Nephron progenitor cell (in vitro differentiated cells): ENCODE data around the gene DNAI7.

Source experiments
- DNase-seq: peaks from one replicate; pipeline ENCODE4 v3.0.0; 2021
- H3K27ac Mint-ChIP-seq: 2 replicates; pipeline ENCODE4 v1.8.0; 2021; ENCODE audit warnings: mild to moderate bottlenecking, moderate library complexity, mixed read lengths
- H3K27me3 Mint-ChIP-seq: 2 replicates; pipeline ENCODE4 v1.8.0; 2021; ENCODE audit warnings: mild to moderate bottlenecking, low read depth, mixed read lengths; ENCODE audit not compliant: poor library complexity
- H3K36me3 Mint-ChIP-seq: 2 replicates; pipeline ENCODE4 v1.8.0; 2021; ENCODE audit warnings: low read depth, mixed read lengths
- H3K4me1 Mint-ChIP-seq: 2 replicates; pipeline ENCODE4 v1.8.0; 2021; ENCODE audit warnings: mixed read lengths
- H3K4me3 Mint-ChIP-seq: 2 replicates; pipeline ENCODE4 v1.8.0; 2021; ENCODE audit warnings: mild to moderate bottlenecking, moderate library complexity, mixed read lengths
- H3K9me3 Mint-ChIP-seq: 2 replicates; pipeline ENCODE4 v1.8.0; 2021; ENCODE audit warnings: mild to moderate bottlenecking, moderate library complexity, mixed read lengths
- TF ChIP-seq, protein P1 (sequence below): fragments of 200-600 bp; sonication (generic); IDR thresholded peaks from 2 replicates; pipeline ENCODE4 v1.5.0; 2021; ENCODE audit warnings: antibody characterized with exemption

Gene DNAI7

DNA sequence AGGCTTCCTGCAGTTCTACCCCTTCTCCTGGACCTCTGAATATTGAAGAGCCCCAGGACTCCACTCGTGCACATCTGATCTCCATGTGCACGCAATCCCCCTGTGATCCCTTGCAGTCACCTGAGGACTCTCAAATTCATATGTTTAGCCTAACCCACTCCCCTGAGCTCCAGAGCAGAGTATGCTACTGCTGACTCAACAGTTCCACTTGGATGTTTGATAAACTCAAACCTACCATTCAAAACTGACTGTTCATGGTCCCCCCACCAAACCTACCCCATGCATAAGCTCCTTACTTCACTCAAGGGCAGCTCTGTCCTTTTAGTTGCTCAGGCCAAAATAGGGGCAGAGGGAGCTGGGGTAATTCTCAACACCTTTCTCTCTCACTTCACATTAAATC, 96.0 kb downstream of the DNAI7 start:
- Mint-ChIP-seq H3K9me3 (peaks cover 12% of the 10 kb centered on the region), H3K4me3 (no peak overlapping the region), H3K27ac (no peak overlapping the region), H3K36me3 (no peaks in the 10 kb centered on the region), H3K27me3 (peaks cover 2% of the 10 kb centered on the region), H3K4me1 (no peaks in the 10 kb centered on the region)
- TF ChIP-seq, protein P1, sequence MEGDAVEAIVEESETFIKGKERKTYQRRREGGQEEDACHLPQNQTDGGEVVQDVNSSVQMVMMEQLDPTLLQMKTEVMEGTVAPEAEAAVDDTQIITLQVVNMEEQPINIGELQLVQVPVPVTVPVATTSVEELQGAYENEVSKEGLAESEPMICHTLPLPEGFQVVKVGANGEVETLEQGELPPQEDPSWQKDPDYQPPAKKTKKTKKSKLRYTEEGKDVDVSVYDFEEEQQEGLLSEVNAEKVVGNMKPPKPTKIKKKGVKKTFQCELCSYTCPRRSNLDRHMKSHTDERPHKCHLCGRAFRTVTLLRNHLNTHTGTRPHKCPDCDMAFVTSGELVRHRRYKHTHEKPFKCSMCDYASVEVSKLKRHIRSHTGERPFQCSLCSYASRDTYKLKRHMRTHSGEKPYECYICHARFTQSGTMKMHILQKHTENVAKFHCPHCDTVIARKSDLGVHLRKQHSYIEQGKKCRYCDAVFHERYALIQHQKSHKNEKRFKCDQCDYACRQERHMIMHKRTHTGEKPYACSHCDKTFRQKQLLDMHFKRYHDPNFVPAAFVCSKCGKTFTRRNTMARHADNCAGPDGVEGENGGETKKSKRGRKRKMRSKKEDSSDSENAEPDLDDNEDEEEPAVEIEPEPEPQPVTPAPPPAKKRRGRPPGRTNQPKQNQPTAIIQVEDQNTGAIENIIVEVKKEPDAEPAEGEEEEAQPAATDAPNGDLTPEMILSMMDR: no peak
- no peak for DNase-seq

DNA sequence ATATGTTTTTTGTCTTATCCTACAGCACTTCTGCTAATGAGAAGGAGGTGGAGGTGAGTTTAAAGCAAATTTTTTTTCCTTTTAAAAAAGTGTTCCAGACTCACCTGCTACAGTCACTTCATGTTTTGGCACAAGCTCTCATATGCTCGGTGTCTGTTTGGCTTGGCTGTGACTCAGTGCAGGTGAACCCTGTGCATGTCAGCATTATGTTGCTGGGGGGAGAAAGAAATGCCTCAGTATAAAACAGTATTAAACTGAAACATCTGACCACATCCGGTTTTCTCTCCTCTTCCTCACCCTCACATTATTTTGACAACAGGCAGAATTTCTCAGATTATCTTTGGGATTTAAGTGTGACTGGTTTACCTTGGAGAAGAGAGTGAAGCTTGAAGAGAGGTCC, 105.2 kb downstream of the DNAI7 start:
- no peak for DNase-seq
- Mint-ChIP-seq H3K27ac (no peak overlapping the region), H3K4me3 (no peak overlapping the region), H3K27me3 (peaks cover 3% of the 10 kb centered on the region), H3K9me3 (peaks cover 19% of the 10 kb centered on the region), H3K36me3 (no peaks in the 10 kb centered on the region), H3K4me1 (no peaks in the 10 kb centered on the region)
- TF ChIP-seq, protein P1: no peak

DNA sequence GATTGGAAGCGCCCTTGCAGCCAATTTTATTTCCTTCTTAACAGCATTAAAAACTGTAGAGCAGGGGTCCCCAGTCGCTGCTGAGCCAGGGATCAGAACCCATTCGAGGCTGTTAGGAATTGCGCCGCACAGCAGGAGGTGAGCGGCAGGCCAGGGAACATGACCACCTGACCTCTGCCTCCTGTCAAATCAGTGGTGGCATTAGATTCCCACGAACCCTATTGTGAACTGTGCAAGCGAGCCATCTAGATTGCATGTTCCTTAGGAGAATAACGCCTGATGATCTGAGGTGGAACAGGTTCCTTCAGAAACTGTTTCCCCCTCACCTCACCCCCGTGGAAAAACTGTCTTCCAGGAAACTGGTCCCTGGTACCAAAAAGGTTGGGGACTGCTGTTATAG, 107.4 kb downstream of the DNAI7 start:
- DNase-seq: no peak
- H3K4me3 Mint-ChIP-seq: no peak overlapping the region
- no peaks in the 10 kb centered on the region for H3K27me3 Mint-ChIP-seq
- H3K9me3 Mint-ChIP-seq: no peaks in the 10 kb centered on the region
- no peaks in the 10 kb centered on the region for H3K36me3 Mint-ChIP-seq
- H3K4me1 Mint-ChIP-seq: no peaks in the 10 kb centered on the region
- TF ChIP-seq, protein P1: no peak
- H3K27ac Mint-ChIP-seq: no peak overlapping the region

DNA sequence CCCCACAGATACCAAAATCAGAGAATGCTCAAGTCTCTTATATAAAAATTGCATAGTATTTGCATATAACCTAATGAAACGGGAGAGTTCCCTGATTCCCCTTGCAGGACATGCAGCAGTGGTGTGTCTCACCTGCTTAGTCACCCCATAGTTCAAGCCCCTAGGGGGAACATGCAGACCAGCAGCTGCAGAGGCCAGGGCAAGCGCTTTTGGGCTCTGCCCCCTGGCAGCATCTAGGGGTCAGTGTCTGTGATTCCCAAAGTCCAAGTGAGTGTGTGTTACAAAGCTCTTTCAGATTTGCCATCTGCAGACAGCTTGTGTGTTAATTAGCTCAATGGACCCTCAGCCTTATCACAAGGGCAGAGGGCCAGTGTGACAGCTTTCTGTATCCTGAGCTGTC, 110.1 kb downstream of the DNAI7 start:
- H3K4me3 Mint-ChIP-seq: no peak overlapping the region
- H3K4me1 Mint-ChIP-seq: no peaks in the 10 kb centered on the region
- H3K27ac Mint-ChIP-seq: no peak overlapping the region
- H3K36me3 Mint-ChIP-seq: no peaks in the 10 kb centered on the region
- no peaks in the 10 kb centered on the region for H3K27me3 Mint-ChIP-seq
- no peaks in the 10 kb centered on the region for H3K9me3 Mint-ChIP-seq
- no peak for DNase-seq
- TF ChIP-seq, protein P1: no peak

DNA sequence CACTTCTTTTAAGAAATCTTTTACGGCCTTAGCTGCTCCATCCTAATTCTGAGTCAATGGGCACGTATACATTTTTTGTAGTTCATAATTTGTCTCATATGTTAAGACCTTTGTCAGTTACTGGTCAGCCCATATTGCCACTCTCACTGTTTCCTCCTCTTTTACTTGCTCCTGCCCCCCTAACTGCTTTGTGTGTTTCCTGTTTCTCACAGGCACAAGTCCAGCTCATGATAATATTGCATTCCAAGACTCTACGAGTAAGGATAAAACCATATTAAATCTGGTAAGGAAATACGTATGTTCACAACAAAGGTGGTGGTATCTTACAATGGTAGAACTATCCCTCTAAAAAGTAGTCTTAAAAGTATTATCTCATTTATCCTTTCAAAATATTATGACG, 111.7 kb downstream of the DNAI7 start:
- no peaks in the 10 kb centered on the region for H3K36me3 Mint-ChIP-seq
- H3K27ac Mint-ChIP-seq: no peak overlapping the region
- no peaks in the 10 kb centered on the region for H3K27me3 Mint-ChIP-seq
- H3K9me3 Mint-ChIP-seq: no peaks in the 10 kb centered on the region
- no peak overlapping the region for H3K4me3 Mint-ChIP-seq
- H3K4me1 Mint-ChIP-seq: no peaks in the 10 kb centered on the region
- no peak for DNase-seq
- TF ChIP-seq, protein P1: no peak

DNA sequence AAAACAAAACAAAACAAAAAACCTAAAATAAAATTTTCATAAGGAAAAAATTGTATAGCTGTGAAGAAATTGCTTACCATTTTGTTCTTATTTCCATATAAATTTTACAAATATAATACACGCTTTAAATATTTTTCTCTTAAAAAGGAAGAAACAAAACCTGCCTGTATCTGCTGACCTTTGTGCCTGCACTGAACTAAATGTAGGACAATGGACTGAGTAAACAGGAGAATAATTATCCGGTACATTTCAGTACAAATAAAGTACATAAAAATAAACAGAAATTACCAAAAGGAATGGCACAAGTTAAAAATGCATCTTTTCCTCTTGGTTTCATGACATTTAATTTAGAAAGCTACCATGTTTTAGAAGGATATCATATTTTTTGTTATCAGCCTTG, 112.3 kb downstream of the DNAI7 start:
- H3K4me1 Mint-ChIP-seq: no peaks in the 10 kb centered on the region
- H3K36me3 Mint-ChIP-seq: no peaks in the 10 kb centered on the region
- no peak overlapping the region for H3K4me3 Mint-ChIP-seq
- TF ChIP-seq, protein P1: no peak
- no peak overlapping the region for H3K27ac Mint-ChIP-seq
- no peaks in the 10 kb centered on the region for H3K9me3 Mint-ChIP-seq
- no peaks in the 10 kb centered on the region for H3K27me3 Mint-ChIP-seq
- no peak for DNase-seq
